Cardiac muscle cell (in vitro differentiated cells and primary cell): Measurements from ENCODE around the gene OVCH1. TPM values are rescaled to one million over a fixed set of nuclear protein-coding genes. Genes with fewer than 3 reads are reported as not detected.
A peak's percentile ranks its signal among the peaks of the same experiment; 100 is the strongest.

Experiments used
- DNase-seq, 2 donors: peaks; one replicate each; pipeline versions ENCODE4 v3.0.0 to v3.0.0-alpha.2; 2010 to 2017; ENCODE audit warnings: low read depth in 1 of 2, low spot score in 1 of 2
- H3K27ac ChIP-seq: fragments of 200-600 bp; sonication (generic); 2 replicates; pipeline ENCODE4 v1.5.1; 2016
- H3K27me3 ChIP-seq: fragments of 200-600 bp; sonication (generic); 2 replicates; pipeline ENCODE4 v1.6.0; 2016; ENCODE audit warnings: control low read depth
- H3K36me3 ChIP-seq: fragments of 200-600 bp; sonication (generic); 2 replicates; pipeline ENCODE4 v1.5.1; 2016; ENCODE audit warnings: control low read depth
- H3K4me1 ChIP-seq: fragments of 200-600 bp; sonication (generic); 2 replicates; pipeline ENCODE4 v1.8.1; 2017; ENCODE audit warnings: low read depth, mild to moderate bottlenecking, mixed run types
- H3K4me3 ChIP-seq: fragments of 200-600 bp; sonication (generic); 2 replicates; pipeline ENCODE4 v1.5.1; 2016; ENCODE audit warnings: mild to moderate bottlenecking
- H3K9me3 ChIP-seq: fragments of 200-600 bp; sonication (generic); 2 replicates; pipeline ENCODE4 v1.5.1; 2017; ENCODE audit warnings: low read depth, mild to moderate bottlenecking, control low read depth
- CTCF ChIP-seq: IDR thresholded peaks from 2 replicates; pipeline ENCODE4 v1.5.1; 2012; ENCODE audit warnings: low read depth, mild to moderate bottlenecking, low read length
- polyA plus RNA-seq: library from polyadenylated mRNA; unstranded; fragments of >200 nt; fragmentation: Nextera tagmentation; extraction: Ambion mirVana; gene quantifications from 2 replicates; pipeline ENCODE4 v1.2.1, GENCODE V29; 2016
- total RNA-seq: library from RNA; depleted of rRNA; stranded (reverse); fragments of >200 nt; gene quantifications from 2 replicates; pipeline ENCODE4 v1.2.3, GENCODE V29; 2016

The OVCH1 gene
- total and polyA plus RNA-seq, 2 experiments from 2014 or later = not detected

GRCh38 chr12:29414368-29414767 lies 83.1 kb downstream of the OVCH1 start:
- Histone ChIP-seq H3K4me3 (no peak overlapping the region), H3K4me1 (no peaks in the 10 kb centered on the region), H3K27ac (no peak overlapping the region), H3K36me3 (no peaks in the 10 kb centered on the region), H3K9me3 (no peaks in the 10 kb centered on the region), H3K27me3 (no peaks in the 10 kb centered on the region)
- TF ChIP-seq CTCF = no peak
- DNase-seq = no peak

GRCh38 chr12:29405561-29405960 lies 91.9 kb downstream of the OVCH1 start:
- no peak overlapping the region for H3K4me3 ChIP-seq
- no peaks in the 10 kb centered on the region for H3K9me3 ChIP-seq
- H3K27me3 ChIP-seq = no peaks in the 10 kb centered on the region
- H3K27ac ChIP-seq = no peak overlapping the region
- no peak for DNase-seq
- H3K4me1 ChIP-seq = no peaks in the 10 kb centered on the region
- no peaks in the 10 kb centered on the region for H3K36me3 ChIP-seq
- TF ChIP-seq CTCF = no peak

- Histone ChIP-seq H3K36me3 (no peaks in the 10 kb centered on the region), H3K4me3 (no peak overlapping the region), H3K4me1 (no peaks in the 10 kb centered on the region), H3K27ac (no peak overlapping the region), H3K27me3 (no peaks in the 10 kb centered on the region), H3K9me3 (no peaks in the 10 kb centered on the region)
- DNase-seq = no peak
- no peak for TF ChIP-seq CTCF
Measured at GRCh38 chr12:29403991-29404390, 93.5 kb downstream of the OVCH1 start.

- no peak for TF ChIP-seq CTCF
- Histone ChIP-seq H3K27ac (no peak overlapping the region), H3K4me3 (no peak overlapping the region), H3K27me3 (no peaks in the 10 kb centered on the region), H3K9me3 (no peaks in the 10 kb centered on the region), H3K36me3 (no peaks in the 10 kb centered on the region), H3K4me1 (no peaks in the 10 kb centered on the region)
- DNase-seq = no peak
Measured at GRCh38 chr12:29402437-29402836, 95.0 kb downstream of the OVCH1 start.

- Histone ChIP-seq H3K36me3 (no peaks in the 10 kb centered on the region), H3K27me3 (no peaks in the 10 kb centered on the region), H3K4me3 (no peak overlapping the region), H3K4me1 (no peaks in the 10 kb centered on the region), H3K9me3 (no peaks in the 10 kb centered on the region), H3K27ac (no peak overlapping the region)
- TF ChIP-seq CTCF = no peak
- DNase-seq = no peak
Measured at GRCh38 chr12:29398495-29398894, 99.0 kb downstream of the OVCH1 start.

GRCh38 chr12:29396774-29397173 lies 100.7 kb downstream of the OVCH1 start:
- peak in 1 of 2 donors; percentile 48 for DNase-seq
- H3K27me3 ChIP-seq = no peaks in the 10 kb centered on the region
- no peaks in the 10 kb centered on the region for H3K4me1 ChIP-seq
- no peaks in the 10 kb centered on the region for H3K9me3 ChIP-seq
- TF ChIP-seq CTCF = no peak
- no peak overlapping the region for H3K27ac ChIP-seq
- no peaks in the 10 kb centered on the region for H3K36me3 ChIP-seq
- H3K4me3 ChIP-seq = no peak overlapping the region
